ENCODE measurements around the gene SYCE1L. TPM values are rescaled to one million over a fixed set of nuclear protein-coding genes. Genes with fewer than 3 reads are reported as not detected.

Gene SYCE1L
- total RNA-seq, 1 donor from 2014 or later, result 3.9 TPM

GRCh38 chr16:77212741-77213541 lies 13.7 kb downstream of the SYCE1L start:
- Mint-ChIP-seq H3K27ac (ENCODE audit: unreplicated experiment) (peak overlapping the region; percentile 47), H3K4me3 (ENCODE audit: unreplicated experiment) (peak overlapping the region; percentile 72), H3K27me3 (ENCODE audit: low read depth) (no peaks in the 10 kb centered on the region), H3K9me3 (ENCODE audit: low read depth) (no peaks in the 10 kb centered on the region), H3K4me1 (ENCODE audit: low read depth) (peaks cover 19% of the 10 kb centered on the region), H3K36me3 (ENCODE audit: low read depth) (no peaks in the 10 kb centered on the region)
- DNase-seq (ENCODE audit: low spot score), result no peak
- no peak for TF ChIP-seq CTCF (IDR thresholded peaks at IDR 0.05)

GRCh38 chr16:77213542-77214106 lies 14.4 kb downstream of the SYCE1L start:
- no peaks in the 10 kb centered on the region for H3K36me3 Mint-ChIP-seq (ENCODE audit: low read depth)
- no peak for TF ChIP-seq CTCF (IDR thresholded peaks at IDR 0.05)

GRCh38 chr16:77214411-77215138 lies 15.4 kb downstream of the SYCE1L start:
- H3K9me3 Mint-ChIP-seq (ENCODE audit: low read depth), result no peaks in the 10 kb centered on the region
- peaks cover 19% of the 10 kb centered on the region for H3K4me1 Mint-ChIP-seq (ENCODE audit: low read depth)
- no peaks in the 10 kb centered on the region for H3K27me3 Mint-ChIP-seq (ENCODE audit: low read depth)
- no peak for DNase-seq (ENCODE audit: low spot score)
- no peak for TF ChIP-seq CTCF (IDR thresholded peaks at IDR 0.05)
- no peak overlapping the region for H3K27ac Mint-ChIP-seq (ENCODE audit: unreplicated experiment)
- H3K36me3 Mint-ChIP-seq (ENCODE audit: low read depth), result no peaks in the 10 kb centered on the region
- H3K4me3 Mint-ChIP-seq (ENCODE audit: unreplicated experiment), result no peak overlapping the region

More at GRCh38 chr16:77213542-77214106, 14.4 kb downstream of the SYCE1L start:
- Mint-ChIP-seq H3K9me3 (ENCODE audit: low read depth) (no peaks in the 10 kb centered on the region), H3K4me1 (ENCODE audit: low read depth) (peaks cover 19% of the 10 kb centered on the region), H3K4me3 (ENCODE audit: unreplicated experiment) (peak overlapping the region; percentile 72), H3K27ac (ENCODE audit: unreplicated experiment) (peak overlapping the region; percentile 47), H3K27me3 (ENCODE audit: low read depth) (no peaks in the 10 kb centered on the region)
- DNase-seq (ENCODE audit: low spot score), result no peak

GRCh38 chr16:77219437-77219836 lies 20.2 kb downstream of the SYCE1L start:
- no peak overlapping the region for H3K4me3 Mint-ChIP-seq (ENCODE audit: unreplicated experiment)
- TF ChIP-seq CTCF (IDR thresholded peaks at IDR 0.05), result no peak
- H3K36me3 Mint-ChIP-seq (ENCODE audit: low read depth), result no peaks in the 10 kb centered on the region
- H3K27ac Mint-ChIP-seq (ENCODE audit: unreplicated experiment), result no peak overlapping the region
- H3K9me3 Mint-ChIP-seq (ENCODE audit: low read depth), result no peaks in the 10 kb centered on the region
- DNase-seq (ENCODE audit: low spot score), result no peak
- peaks cover 1% of the 10 kb centered on the region for H3K27me3 Mint-ChIP-seq (ENCODE audit: low read depth)
- peaks cover 4% of the 10 kb centered on the region for H3K4me1 Mint-ChIP-seq (ENCODE audit: low read depth)

- Mint-ChIP-seq H3K36me3 (ENCODE audit: low read depth) (no peaks in the 10 kb centered on the region), H3K4me3 (ENCODE audit: unreplicated experiment) (no peak overlapping the region), H3K27me3 (ENCODE audit: low read depth) (peaks cover 1% of the 10 kb centered on the region), H3K27ac (ENCODE audit: unreplicated experiment) (no peak overlapping the region), H3K4me1 (ENCODE audit: low read depth) (peaks cover 5% of the 10 kb centered on the region), H3K9me3 (ENCODE audit: low read depth) (no peaks in the 10 kb centered on the region)
- DNase-seq (ENCODE audit: low spot score), result no peak
- no peak for TF ChIP-seq CTCF (IDR thresholded peaks at IDR 0.05)
Observed at GRCh38 chr16:77220427-77220826, 21.2 kb downstream of the SYCE1L start.

Measured in chondrocyte (in vitro differentiated cells).